KMS-11 (cell line): Measurements from ENCODE around the gene COL5A1.

Source experiments
- H2AFZ ChIP-seq: fragments of 200-600 bp; sonication (generic); 2 replicates; pipeline ENCODE4 v1.6.1; 2016; ENCODE audit warnings: antibody characterized with exemption, mixed run types, low read depth
- H3K27ac ChIP-seq: fragments of 200-600 bp; sonication (generic); 2 replicates; pipeline ENCODE4 v1.6.1; 2016; ENCODE audit warnings: mild to moderate bottlenecking, mixed run types
- H3K27me3 ChIP-seq: fragments of 200-600 bp; sonication (generic); 2 replicates; pipeline ENCODE4 v1.6.1; 2017; ENCODE audit warnings: mild to moderate bottlenecking, low read depth, mixed run types, moderate library complexity; ENCODE audit not compliant: insufficient read depth
- H3K36me3 ChIP-seq: fragments of 200-600 bp; sonication (generic); 2 replicates; pipeline ENCODE4 v1.6.1; 2017; ENCODE audit warnings: mild to moderate bottlenecking, mixed run types; ENCODE audit not compliant: insufficient read depth
- H3K4me1 ChIP-seq: fragments of 200-600 bp; sonication (generic); 2 replicates; pipeline ENCODE4 v1.6.1; 2016; ENCODE audit warnings: mild to moderate bottlenecking, low read depth, mixed run types; ENCODE audit not compliant: poor library complexity, severe bottlenecking
- H3K4me2 ChIP-seq: fragments of 200-600 bp; sonication (generic); 2 replicates; pipeline ENCODE4 v1.7.0; 2016; ENCODE audit warnings: mild to moderate bottlenecking, mixed run types
- H3K4me3 ChIP-seq: fragments of 200-600 bp; sonication (generic); IDR thresholded peaks from 2 replicates; pipeline ENCODE4 v1.6.1; 2017; ENCODE audit warnings: low read depth, low read length, mixed read lengths; ENCODE audit not compliant: insufficient read depth
- H3K79me2 ChIP-seq: fragments of 200-600 bp; sonication (generic); 2 replicates; pipeline ENCODE4 v1.6.1; 2016; ENCODE audit warnings: low read depth, mixed run types; ENCODE audit not compliant: insufficient read depth
- H3K9ac ChIP-seq: fragments of 200-600 bp; sonication (generic); 2 replicates; pipeline ENCODE4 v1.6.1; 2016; ENCODE audit warnings: mild to moderate bottlenecking, mixed run types
- H4K20me1 ChIP-seq: fragments of 200-600 bp; sonication (generic); 2 replicates; pipeline ENCODE4 v1.6.1; 2016; ENCODE audit warnings: mild to moderate bottlenecking, mixed run types; ENCODE audit not compliant: insufficient read depth
- CTCF ChIP-seq: fragments of 200-600 bp; sonication (generic); conservative IDR thresholded peaks from 2 replicates; pipeline ENCODE4 v1.6.1; 2017; ENCODE audit warnings: low read depth, mild to moderate bottlenecking, antibody characterized with exemption, low read length, moderate library complexity, mixed read lengths

COL5A1 gene

GRCh38 chr9:134741846-134742245, 100.2 kb downstream of the COL5A1 start:
- Histone ChIP-seq H3K36me3 (no peaks in the 10 kb centered on the region), H3K4me2 (no peak overlapping the region), H3K4me1 (no peaks in the 10 kb centered on the region), H3K4me3 (no peak overlapping the region), H2AFZ (no peak overlapping the region), H3K27ac (no peak overlapping the region), H3K79me2 (no peaks in the 10 kb centered on the region), H3K27me3 (peaks cover 16% of the 10 kb centered on the region; the same call in 1 of the 2 replicates), H3K9ac (no peak overlapping the region), H4K20me1 (no peaks in the 10 kb centered on the region)
- no peak for TF ChIP-seq CTCF

GRCh38 chr9:134742822-134743535, 101.4 kb downstream of the COL5A1 start:
- peaks cover 16% of the 10 kb centered on the region; the same call in 1 of the 2 replicates for H3K27me3 ChIP-seq
- no peaks in the 10 kb centered on the region for H3K36me3 ChIP-seq
- no peak overlapping the region for H3K4me3 ChIP-seq
- H3K9ac ChIP-seq = no peak overlapping the region
- H3K4me2 ChIP-seq = no peak overlapping the region
- no peaks in the 10 kb centered on the region for H3K79me2 ChIP-seq
- no peaks in the 10 kb centered on the region for H4K20me1 ChIP-seq
- TF ChIP-seq CTCF = no peak
- H3K27ac ChIP-seq = no peak overlapping the region
- no peak overlapping the region for H2AFZ ChIP-seq
- H3K4me1 ChIP-seq = no peaks in the 10 kb centered on the region

GRCh38 chr9:134743853-134744252, 102.2 kb downstream of the COL5A1 start:
- Histone ChIP-seq H3K36me3 (no peaks in the 10 kb centered on the region), H3K79me2 (no peaks in the 10 kb centered on the region), H3K4me2 (no peak overlapping the region), H3K9ac (no peak overlapping the region), H4K20me1 (no peaks in the 10 kb centered on the region), H3K27me3 (peaks cover 9% of the 10 kb centered on the region; the same call in 1 of the 2 replicates), H3K4me3 (no peak overlapping the region), H3K4me1 (no peaks in the 10 kb centered on the region), H3K27ac (no peak overlapping the region), H2AFZ (no peak overlapping the region)
- TF ChIP-seq CTCF = no peak

GRCh38 chr9:134744385-134745295, 103.0 kb downstream of the COL5A1 start:
- Histone ChIP-seq H3K79me2 (no peaks in the 10 kb centered on the region), H3K27me3 (peaks cover 8% of the 10 kb centered on the region; the same call in 1 of the 2 replicates), H2AFZ (no peak overlapping the region), H4K20me1 (no peaks in the 10 kb centered on the region), H3K9ac (no peak overlapping the region), H3K27ac (no peak overlapping the region), H3K4me2 (no peak overlapping the region), H3K4me1 (no peaks in the 10 kb centered on the region), H3K4me3 (no peak overlapping the region), H3K36me3 (no peaks in the 10 kb centered on the region)
- TF ChIP-seq CTCF = no peak
